A673 (cell line): ENCODE data around the gene PELI2.

Source experiments
- EZH2 ChIP-seq: fragments of 200-600 bp; sonication (generic); IDR thresholded peaks from 2 replicates; pipeline ENCODE4 v1.6.1; 2017; ENCODE audit warnings: borderline replicate concordance, low read depth, mild to moderate bottlenecking, mixed read lengths, antibody characterized with exemption, low read length; ENCODE audit not compliant: poor library complexity, severe bottlenecking
- TF ChIP-seq, protein P1 (sequence below): fragments of 300-800, 200-600 bp; sonication (generic); conservative IDR thresholded peaks from 2 replicates; pipeline ENCODE4 v1.5.1; 2017; ENCODE audit warnings: low read depth, mild to moderate bottlenecking, antibody characterized with exemption, low read length, moderate library complexity, mixed read lengths

DNA sequence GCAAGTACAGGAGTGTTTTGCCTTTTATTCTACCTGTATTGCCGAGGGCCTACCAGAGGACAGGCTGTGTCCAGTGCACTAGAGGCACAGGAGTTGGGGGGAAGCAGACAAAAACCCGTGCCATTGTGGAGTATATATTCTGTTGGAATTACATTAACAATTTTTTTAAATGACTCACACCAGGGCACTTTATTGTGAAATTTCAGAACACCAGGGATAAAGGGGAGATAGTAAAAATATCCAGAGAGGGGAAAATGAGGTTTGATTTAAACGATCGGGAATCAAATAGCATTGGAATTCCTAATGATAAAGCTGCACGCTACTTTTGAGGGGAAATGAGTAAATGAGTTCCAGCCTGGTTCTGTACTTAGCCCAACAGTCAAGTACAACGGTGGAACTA, 123.2 kb downstream of the PELI2 start:
- TF ChIP-seq, protein P1, sequence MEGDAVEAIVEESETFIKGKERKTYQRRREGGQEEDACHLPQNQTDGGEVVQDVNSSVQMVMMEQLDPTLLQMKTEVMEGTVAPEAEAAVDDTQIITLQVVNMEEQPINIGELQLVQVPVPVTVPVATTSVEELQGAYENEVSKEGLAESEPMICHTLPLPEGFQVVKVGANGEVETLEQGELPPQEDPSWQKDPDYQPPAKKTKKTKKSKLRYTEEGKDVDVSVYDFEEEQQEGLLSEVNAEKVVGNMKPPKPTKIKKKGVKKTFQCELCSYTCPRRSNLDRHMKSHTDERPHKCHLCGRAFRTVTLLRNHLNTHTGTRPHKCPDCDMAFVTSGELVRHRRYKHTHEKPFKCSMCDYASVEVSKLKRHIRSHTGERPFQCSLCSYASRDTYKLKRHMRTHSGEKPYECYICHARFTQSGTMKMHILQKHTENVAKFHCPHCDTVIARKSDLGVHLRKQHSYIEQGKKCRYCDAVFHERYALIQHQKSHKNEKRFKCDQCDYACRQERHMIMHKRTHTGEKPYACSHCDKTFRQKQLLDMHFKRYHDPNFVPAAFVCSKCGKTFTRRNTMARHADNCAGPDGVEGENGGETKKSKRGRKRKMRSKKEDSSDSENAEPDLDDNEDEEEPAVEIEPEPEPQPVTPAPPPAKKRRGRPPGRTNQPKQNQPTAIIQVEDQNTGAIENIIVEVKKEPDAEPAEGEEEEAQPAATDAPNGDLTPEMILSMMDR: no peak
- no peak for TF ChIP-seq EZH2
